Smooth muscle cell (in vitro differentiated cells): Measurements from ENCODE around the gene DOCK9. TPM values are rescaled to one million over a fixed set of nuclear protein-coding genes. Genes with fewer than 3 reads are reported as not detected.

Experiments
- DNase-seq: peaks from one replicate; lab custom pipeline; 2025; ENCODE audit not compliant: unreplicated experiment; lab: John Stamatoyannopoulos, UW
- H2AFZ ChIP-seq: fragments of 200-600 bp; sonication (generic); 2 replicates; pipeline ENCODE4 v1.6.0; 2016; ENCODE audit warnings: antibody characterized with exemption, low read depth, mild to moderate bottlenecking
- H3F3A ChIP-seq: fragments of 200-600 bp; sonication (generic); 2 replicates; pipeline ENCODE4 v1.6.0; 2017; ENCODE audit warnings: antibody characterized with exemption, low read depth
- H3K27ac ChIP-seq: fragments of 200-600 bp; sonication (generic); 2 replicates; pipeline ENCODE4 v1.5.1; 2016; ENCODE audit warnings: low read depth, mild to moderate bottlenecking
- H3K27me3 ChIP-seq: fragments of 200-600 bp; sonication (generic); 2 replicates; pipeline ENCODE4 v1.6.1; 2016; ENCODE audit warnings: low read depth, mild to moderate bottlenecking
- H3K36me3 ChIP-seq: fragments of 200-600 bp; sonication (generic); 2 replicates; pipeline ENCODE4 v1.5.1; 2016; ENCODE audit warnings: low read depth
- H3K4me1 ChIP-seq: fragments of 200-600 bp; sonication (generic); 2 replicates; pipeline ENCODE4 v1.5.1; 2016; ENCODE audit warnings: low read depth
- H3K4me2 ChIP-seq: fragments of 200-600 bp; sonication (generic); 2 replicates; pipeline ENCODE4 v1.6.0; 2016; ENCODE audit warnings: mild to moderate bottlenecking
- H3K4me3 ChIP-seq: fragments of 200-600 bp; sonication (generic); 2 replicates; pipeline ENCODE4 v1.5.1; 2016; ENCODE audit warnings: mild to moderate bottlenecking
- H3K79me2 ChIP-seq: fragments of 200-600 bp; sonication (generic); 2 replicates; pipeline ENCODE4 v1.6.0; 2016; ENCODE audit warnings: low read depth, mild to moderate bottlenecking
- H3K9ac ChIP-seq: fragments of 200-600 bp; sonication (generic); 2 replicates; pipeline ENCODE4 v1.6.0; 2016; ENCODE audit warnings: low read depth
- H3K9me3 ChIP-seq: fragments of 200-600 bp; sonication (generic); replicated peaks from 2 replicates; pipeline ENCODE4 v1.5.1; 2016; ENCODE audit warnings: low read depth
- H4K20me1 ChIP-seq: fragments of 200-600 bp; sonication (generic); 2 replicates; pipeline ENCODE4 v1.6.0; 2016; ENCODE audit warnings: low read depth
- WGBS: methylation state at CpG from one replicate; pipeline ENCODE4 v1.1.7; 2016; ENCODE audit warnings: low lambda C conversion rate; 5-methylcytosine and 5-hydroxymethylcytosine counted together
- polyA plus RNA-seq: library from polyadenylated mRNA; unstranded; fragments of >200 nt; fragmentation: Nextera tagmentation; extraction: Ambion mirVana; gene quantifications from 2 replicates; pipeline ENCODE4 v1.2.1, GENCODE V29; 2016
- total RNA-seq: library from RNA; depleted of rRNA; stranded (reverse); fragments of >200 nt; gene quantifications from 2 replicates; pipeline ENCODE4 v1.2.3, GENCODE V29; 2014
- TF ChIP-seq, protein P1 (sequence below): fragments of 200-600 bp; sonication (generic); IDR thresholded peaks from 2 replicates; pipeline ENCODE4 v1.5.1; 2017; ENCODE audit warnings: borderline replicate concordance, mild to moderate bottlenecking, antibody characterized with exemption; ENCODE audit not compliant: insufficient read depth, poor library complexity, severe bottlenecking

DOCK9 gene
- total and polyA plus RNA-seq, 2 experiments from 2014 or later, result 5.7 to 25.1 TPM

DNA sequence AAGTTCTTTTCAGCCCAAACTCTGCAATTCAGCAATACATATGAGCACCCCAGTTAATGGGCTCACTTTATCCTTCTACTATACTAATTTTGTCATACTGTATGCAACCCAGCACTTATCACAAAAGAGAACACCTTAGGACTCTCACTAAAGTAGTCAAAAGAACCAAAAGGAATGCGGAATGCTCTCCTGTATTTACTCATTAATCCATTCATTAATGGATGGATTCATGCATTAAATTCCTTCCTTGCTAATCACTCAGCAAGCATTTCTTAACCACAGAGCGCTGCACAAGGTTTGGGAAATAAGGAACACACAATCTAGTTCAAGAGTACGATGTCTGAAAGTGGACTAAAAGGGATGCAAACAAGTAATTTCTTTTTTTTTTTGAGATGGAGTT lies 12.8 kb upstream of the DOCK9 start:
- H3K4me1 ChIP-seq, result no peaks in the 10 kb centered on the region
- WGBS, result 95% methylated on average over 3 of the region's 3 CpGs
- no peak overlapping the region for H3K4me3 ChIP-seq
- TF ChIP-seq, protein P1, sequence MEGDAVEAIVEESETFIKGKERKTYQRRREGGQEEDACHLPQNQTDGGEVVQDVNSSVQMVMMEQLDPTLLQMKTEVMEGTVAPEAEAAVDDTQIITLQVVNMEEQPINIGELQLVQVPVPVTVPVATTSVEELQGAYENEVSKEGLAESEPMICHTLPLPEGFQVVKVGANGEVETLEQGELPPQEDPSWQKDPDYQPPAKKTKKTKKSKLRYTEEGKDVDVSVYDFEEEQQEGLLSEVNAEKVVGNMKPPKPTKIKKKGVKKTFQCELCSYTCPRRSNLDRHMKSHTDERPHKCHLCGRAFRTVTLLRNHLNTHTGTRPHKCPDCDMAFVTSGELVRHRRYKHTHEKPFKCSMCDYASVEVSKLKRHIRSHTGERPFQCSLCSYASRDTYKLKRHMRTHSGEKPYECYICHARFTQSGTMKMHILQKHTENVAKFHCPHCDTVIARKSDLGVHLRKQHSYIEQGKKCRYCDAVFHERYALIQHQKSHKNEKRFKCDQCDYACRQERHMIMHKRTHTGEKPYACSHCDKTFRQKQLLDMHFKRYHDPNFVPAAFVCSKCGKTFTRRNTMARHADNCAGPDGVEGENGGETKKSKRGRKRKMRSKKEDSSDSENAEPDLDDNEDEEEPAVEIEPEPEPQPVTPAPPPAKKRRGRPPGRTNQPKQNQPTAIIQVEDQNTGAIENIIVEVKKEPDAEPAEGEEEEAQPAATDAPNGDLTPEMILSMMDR, result no peak
- H3K27ac ChIP-seq, result no peak overlapping the region
- H4K20me1 ChIP-seq, result no peaks in the 10 kb centered on the region
- no peaks in the 10 kb centered on the region for H3K36me3 ChIP-seq
- H3K9me3 ChIP-seq, result no peaks in the 10 kb centered on the region
- no peaks in the 10 kb centered on the region for H3K27me3 ChIP-seq
- no peak overlapping the region for H2AFZ ChIP-seq
- H3F3A ChIP-seq, result no peaks in the 10 kb centered on the region
- no peak overlapping the region for H3K9ac ChIP-seq
- DNase-seq, result no peak
- peaks cover 4% of the 10 kb centered on the region for H3K79me2 ChIP-seq
- H3K4me2 ChIP-seq, result no peak overlapping the region

DNA sequence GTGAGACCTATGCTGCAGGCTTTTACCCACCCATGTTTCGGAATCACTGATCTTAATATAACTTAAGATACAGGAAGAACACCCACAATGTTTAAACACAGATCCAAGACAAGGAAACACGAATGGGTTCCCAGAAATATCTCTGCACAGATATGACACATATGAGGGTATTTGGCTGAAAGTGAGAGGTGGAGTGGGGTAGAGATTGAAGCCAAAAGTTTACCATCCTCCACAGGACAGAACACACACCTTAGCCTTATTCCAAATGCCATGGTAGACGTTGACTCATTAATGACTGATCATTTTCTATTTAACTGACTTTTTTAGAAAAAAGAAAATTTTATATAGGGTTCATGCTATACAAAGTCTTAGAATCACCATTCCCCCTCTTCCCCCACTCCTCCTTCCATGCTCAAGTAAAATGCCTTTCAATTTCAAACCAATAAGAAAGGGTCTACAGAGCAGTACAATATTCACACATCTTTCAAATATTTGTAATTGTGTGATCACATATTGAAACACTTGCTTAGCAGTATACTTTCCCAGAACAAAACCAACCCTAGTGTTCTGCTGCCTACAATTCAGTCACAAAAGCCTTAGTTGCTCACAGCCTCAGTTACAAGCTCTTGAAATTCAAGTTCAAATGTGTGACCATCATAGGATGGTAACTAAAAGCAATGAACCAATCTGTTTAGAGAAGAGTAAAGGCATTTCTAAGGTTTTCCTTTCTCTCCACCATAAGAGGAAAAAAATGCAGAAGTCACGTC lies 11.8 kb upstream of the DOCK9 start:
- Histone ChIP-seq H3K27ac (no peak overlapping the region), H3K27me3 (no peaks in the 10 kb centered on the region), H3F3A (no peaks in the 10 kb centered on the region), H3K4me1 (no peaks in the 10 kb centered on the region), H3K4me3 (no peak overlapping the region), H3K9me3 (no peaks in the 10 kb centered on the region), H3K79me2 (peaks cover 4% of the 10 kb centered on the region), H2AFZ (no peak overlapping the region), H3K4me2 (no peak overlapping the region), H4K20me1 (no peaks in the 10 kb centered on the region), H3K36me3 (no peaks in the 10 kb centered on the region), H3K9ac (no peak overlapping the region)
- DNase-seq, result no peak
- 91% methylated on average over 4 of the region's 4 CpGs for WGBS
- TF ChIP-seq, protein P1, result no peak

GRCh38 chr13:98988780-98989179 lies 10.9 kb upstream of the DOCK9 start:
- no peak overlapping the region for H3K27ac ChIP-seq

More at GRCh38 chr13:98988780-98989179, 10.9 kb upstream of the DOCK9 start:
- no peaks in the 10 kb centered on the region for H3K4me1 ChIP-seq
- H2AFZ ChIP-seq, result no peak overlapping the region
- H4K20me1 ChIP-seq, result no peaks in the 10 kb centered on the region
- H3F3A ChIP-seq, result no peaks in the 10 kb centered on the region
- no peak overlapping the region for H3K4me3 ChIP-seq
- WGBS, result 71% methylated on average over 6 of the region's 6 CpGs
- no peak overlapping the region for H3K4me2 ChIP-seq
- no peaks in the 10 kb centered on the region for H3K36me3 ChIP-seq
- TF ChIP-seq, protein P1, result no peak
- H3K9me3 ChIP-seq, result no peaks in the 10 kb centered on the region
- H3K9ac ChIP-seq, result no peak overlapping the region
- no peaks in the 10 kb centered on the region for H3K27me3 ChIP-seq
- no peak for DNase-seq
- H3K79me2 ChIP-seq, result peaks cover 4% of the 10 kb centered on the region
